GM18868 (cell line): ENCODE results near the gene AMOT.
"Not testable (repeated sequence)": the region's sequence is repeated elsewhere in the genome, so short reads cannot be mapped to it uniquely, and the experiment has no call there.

ENCODE experiments used
- ATAC-seq: cut with Tn5 transposase; IDR thresholded peaks from one replicate; pipeline ENCODE4 v1.9.1; 2021; ENCODE audit warnings: mild to moderate bottlenecking, moderate library complexity; ENCODE audit not compliant: unreplicated experiment

AMOT gene, protein sequence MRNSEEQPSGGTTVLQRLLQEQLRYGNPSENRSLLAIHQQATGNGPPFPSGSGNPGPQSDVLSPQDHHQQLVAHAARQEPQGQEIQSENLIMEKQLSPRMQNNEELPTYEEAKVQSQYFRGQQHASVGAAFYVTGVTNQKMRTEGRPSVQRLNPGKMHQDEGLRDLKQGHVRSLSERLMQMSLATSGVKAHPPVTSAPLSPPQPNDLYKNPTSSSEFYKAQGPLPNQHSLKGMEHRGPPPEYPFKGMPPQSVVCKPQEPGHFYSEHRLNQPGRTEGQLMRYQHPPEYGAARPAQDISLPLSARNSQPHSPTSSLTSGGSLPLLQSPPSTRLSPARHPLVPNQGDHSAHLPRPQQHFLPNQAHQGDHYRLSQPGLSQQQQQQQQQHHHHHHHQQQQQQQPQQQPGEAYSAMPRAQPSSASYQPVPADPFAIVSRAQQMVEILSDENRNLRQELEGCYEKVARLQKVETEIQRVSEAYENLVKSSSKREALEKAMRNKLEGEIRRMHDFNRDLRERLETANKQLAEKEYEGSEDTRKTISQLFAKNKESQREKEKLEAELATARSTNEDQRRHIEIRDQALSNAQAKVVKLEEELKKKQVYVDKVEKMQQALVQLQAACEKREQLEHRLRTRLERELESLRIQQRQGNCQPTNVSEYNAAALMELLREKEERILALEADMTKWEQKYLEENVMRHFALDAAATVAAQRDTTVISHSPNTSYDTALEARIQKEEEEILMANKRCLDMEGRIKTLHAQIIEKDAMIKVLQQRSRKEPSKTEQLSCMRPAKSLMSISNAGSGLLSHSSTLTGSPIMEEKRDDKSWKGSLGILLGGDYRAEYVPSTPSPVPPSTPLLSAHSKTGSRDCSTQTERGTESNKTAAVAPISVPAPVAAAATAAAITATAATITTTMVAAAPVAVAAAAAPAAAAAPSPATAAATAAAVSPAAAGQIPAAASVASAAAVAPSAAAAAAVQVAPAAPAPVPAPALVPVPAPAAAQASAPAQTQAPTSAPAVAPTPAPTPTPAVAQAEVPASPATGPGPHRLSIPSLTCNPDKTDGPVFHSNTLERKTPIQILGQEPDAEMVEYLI

DNA sequence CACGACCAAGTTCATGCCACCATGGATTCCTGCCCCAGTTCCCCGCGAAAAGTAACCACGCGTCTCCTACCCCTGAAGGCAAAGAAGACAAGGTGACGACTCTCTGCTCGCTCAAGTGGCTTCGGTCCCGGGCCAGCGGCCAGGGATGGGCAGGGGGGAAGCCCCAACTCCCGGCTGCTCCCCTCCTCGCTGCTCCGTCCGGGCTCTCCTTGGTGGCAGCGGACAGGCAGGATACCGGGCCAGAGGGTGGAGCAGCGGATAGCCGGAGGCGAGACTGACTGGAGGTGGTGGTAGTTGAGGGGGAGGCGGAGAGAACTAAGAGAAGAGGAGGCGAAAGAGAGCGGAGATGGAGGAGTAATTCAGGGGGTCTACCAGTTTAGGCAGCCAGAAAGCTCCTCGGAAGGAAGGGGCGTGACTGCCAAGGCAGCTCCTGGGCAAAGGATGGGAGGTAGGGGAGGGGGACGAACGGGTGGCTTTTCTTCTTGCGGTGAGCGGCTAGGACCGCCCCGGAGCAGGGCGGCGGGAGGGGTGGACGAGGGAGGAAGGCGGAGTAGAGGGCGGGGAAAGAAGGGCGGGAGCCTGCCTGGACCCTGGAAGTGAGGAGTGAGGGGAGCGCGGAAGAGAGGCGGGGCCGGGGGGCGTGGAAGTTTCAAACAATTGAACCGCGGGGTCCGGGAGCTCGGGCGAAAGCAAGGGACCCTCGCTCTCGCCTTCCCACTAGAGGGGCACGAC lies at the start of gene AMOT:
Gene AMOT (minus strand): TSS at position 450 of the 732 bp plus-strand sequence. CDS start 17,705 bp downstream, outside the sequence.
- ATAC-seq: peak; percentile 39

DNA sequence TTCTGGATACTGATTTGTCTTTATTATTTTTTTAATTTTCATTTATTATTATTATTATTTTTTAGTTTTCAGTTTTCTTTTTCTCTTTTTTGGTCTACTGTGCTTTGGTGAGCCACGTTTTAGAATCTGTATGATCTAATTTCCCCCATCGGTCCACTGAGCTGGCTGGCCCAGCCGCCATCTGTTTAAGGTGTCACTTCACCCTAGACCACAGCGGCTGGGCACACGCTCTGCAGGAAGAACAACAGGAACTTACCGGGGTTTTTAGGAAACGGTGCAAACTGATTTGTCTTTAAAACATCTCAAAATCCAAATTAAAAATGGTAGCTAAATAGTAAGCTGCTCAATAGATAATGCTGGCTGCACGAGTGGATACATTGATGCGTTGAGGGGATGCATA lies 48.8 kb upstream of the AMOT start:
- no peak for ATAC-seq

DNA sequence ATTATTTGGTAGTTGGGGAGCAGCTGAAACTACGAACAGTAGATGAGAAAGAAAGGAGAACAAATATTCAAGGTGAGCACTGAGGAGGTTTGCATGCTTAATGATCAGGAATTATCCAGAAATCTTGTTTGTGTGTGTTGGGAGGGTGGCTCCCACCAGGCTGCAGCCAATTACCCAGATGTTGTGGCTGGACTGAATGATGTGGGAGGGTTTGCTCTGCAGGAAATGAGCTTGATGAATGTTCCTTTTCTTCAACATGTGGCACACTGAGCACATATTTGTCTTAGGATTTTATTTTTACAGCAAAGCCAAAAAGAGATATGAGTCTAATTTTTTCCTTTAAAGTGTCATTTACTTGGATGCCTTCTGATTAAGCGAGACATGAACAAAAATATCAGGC lies 48.3 kb upstream of the AMOT start:
- ATAC-seq: no peak

DNA sequence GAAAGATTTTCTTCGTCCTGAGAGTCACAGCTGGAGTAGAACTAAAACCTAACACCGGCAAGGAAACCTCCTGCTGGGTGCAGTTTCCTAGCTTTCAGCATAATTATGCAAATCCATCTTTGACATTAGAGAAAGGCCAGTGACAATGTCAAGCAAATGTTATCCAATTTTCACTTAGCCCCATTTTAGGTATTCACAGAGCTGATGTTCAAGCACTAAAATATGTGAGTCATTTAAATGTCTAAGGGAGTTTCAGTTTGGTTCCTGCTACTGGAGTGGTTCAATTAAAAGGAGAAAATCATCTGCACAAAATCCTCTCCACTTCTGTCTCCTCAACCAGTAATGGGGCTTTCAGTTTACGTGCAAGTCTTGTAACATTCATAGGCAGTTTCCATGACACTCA lies 37.1 kb upstream of the AMOT start:
- ATAC-seq: no peak

DNA sequence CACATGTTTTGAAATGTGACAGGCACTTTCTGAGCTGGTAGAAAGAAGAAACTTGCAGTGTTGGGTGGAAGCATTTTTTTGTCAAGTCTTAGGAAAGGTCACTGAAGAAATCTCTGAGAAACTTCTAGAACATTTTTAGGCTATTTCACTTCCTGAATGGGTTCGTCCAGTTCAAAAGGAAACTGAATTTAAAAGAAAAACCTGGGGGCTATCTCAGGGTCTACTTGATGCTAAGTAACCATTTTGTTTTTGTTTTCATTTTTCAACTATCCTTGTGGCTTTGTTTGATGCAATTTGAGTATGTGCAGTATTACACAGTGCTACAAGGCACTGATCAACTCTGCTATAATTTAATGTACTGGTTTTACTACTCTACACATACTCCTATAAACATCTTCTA lies 34.0 kb upstream of the AMOT start:
- no peak for ATAC-seq

DNA sequence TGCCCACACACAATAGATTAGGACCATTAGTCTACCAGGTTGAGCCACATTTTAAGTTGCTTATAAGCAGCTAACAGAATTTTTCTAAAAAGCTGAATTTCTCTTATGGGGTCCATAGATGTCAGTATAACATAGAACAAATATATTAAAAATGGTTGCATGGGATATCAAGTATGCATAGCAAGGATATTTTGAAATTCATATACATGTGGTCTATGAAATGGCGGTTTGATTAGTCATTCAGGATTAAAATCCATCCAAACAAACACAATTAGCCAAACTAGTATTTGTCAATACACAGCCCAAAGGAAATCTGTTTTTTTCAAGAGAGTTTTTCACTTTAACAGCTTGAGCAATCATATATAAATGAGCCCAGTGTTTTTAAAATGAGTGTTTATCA lies 33.5 kb upstream of the AMOT start:
- ATAC-seq: no peak

DNA sequence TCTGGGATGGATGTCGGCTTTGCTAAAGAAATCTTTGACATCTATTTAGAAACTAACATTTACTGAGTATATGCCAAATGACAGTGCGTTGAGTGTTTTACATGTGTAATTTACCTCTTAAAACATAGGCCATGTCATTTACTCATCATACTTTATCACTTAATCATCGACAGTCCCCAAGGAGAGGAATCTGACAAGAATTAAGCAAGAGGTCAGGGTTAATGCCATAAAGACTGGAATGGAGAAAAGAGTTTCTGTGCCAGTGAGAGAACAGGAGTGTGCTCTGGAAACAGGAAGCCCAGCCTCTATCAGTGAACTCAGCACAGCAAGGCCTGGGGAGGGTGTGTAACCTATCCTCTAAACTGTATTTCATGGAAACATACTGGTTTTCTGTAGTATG lies 28.0 kb upstream of the AMOT start:
- no peak for ATAC-seq

DNA sequence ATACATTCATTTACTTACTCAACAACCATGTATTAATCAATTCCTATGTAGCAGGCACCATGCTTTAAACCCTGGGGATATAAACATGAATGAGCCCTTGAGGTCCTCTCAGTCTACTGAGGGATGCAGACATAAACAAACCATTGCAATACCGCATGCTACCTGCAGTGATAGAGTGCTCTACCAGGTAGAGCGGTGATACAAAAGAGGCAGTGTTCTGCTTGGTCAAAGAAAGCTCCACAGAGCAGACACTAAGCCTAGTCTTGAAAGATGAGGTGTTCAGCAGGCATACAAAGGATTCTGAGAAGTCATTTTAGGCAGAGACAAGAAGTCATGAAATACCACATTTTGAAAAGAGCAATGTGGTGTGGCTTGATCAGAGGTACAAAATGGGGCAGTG lies 26.9 kb upstream of the AMOT start:
- peak; percentile 74 for ATAC-seq

DNA sequence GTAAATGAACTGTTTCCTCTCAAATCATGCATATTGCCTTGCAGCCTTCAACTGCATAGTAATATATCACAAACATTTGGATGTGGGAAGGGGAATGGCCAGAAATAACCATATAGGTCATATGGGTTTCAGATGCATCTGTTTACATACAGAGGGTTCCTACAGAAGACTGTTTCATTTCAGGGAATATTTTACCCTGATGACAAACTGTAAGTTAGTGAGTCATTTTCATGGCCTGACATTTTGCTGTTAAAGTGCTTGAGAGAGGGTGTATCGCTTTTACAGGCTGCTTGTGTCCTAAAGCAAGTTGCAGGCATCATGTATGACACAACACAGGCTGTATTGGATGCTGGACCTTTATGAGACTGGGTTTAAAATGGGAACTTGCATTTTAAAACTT lies 25.5 kb upstream of the AMOT start:
- ATAC-seq: no peak

DNA sequence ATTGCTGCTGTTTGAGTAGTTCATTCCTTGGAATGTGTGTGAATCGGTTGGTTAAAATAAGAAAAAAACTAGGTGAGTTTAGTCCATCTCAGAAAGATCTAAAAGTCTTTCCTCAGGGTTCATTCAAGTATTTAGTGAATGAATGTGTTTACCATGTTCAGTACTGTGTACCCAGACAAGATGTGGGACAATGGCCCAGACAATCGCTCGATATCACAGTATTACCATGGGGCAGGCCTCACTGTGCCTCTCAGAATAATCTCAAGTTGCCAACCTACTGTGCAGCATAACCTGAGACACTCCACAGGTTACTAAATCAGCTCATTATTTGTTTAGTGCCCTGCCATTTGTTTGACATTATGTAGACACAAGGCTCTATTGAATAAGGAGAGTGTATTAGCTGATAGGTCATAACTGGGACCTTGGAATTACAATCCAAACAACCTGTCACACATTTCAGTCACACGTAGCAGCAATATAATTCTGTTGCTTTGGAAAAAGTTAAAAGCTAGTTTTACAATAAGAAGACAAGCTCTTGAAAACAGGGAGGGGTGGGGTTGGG lies 24.9 kb upstream of the AMOT start:
- ATAC-seq: no peak

DNA sequence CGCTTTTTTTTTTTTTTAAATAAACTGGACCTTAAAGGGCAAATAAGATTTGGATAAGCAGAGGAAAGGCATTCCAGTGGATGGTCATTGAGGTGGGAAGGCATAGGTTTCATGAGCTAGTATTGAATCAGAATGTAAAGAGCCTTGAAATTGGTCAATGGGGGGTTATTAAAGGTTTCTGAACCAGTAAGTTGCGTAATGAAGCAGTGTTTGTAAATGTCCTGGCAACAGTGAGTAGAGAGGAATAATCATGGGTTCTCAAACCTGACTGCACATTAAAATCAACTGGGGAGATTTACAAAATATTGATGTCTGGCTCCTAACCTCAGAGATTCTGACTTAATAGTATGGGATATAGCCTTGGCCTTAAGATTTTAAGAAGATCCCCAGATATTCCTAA lies 23.2 kb upstream of the AMOT start:
- ATAC-seq: no peak

DNA sequence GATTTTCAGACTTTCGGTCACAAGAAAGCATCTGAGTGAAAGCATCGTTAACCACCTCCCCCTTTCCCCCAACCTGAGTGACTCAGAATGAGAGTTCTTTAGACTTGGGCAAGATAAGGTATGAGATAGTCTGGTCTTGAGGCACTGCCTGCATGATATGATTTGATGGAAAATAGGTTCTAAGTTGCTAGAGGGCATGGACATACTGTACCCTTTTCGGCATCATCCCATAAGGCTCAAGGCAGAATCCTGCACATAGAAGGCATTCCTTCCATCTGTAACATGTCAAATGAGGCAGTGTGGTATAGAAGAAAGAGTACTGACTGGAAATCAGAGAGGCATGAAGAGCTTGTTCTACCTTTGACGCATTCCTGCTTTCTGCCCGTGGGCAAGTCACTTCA lies 16.8 kb upstream of the AMOT start:
- peak; percentile 100 for ATAC-seq

DNA sequence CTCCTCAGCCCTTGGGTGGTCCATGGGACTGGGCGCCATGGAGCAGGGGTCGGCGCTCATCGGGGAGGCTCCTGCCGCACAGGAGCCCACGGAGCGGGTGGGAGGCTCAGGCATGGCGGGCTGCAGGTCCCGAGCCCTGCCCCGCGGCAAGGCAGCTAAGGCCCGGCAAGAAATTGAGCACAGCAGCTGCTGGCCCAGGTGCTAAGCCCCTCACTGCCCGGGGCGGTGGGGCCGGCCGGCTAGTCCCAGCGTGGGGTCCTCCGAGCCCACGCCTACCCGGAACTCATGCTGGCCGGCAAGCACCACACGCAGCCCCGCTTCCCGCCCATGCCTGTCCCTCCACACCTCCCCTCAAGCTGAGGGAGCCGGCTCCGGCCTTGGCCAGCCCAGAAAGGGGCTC lies 14.3 kb upstream of the AMOT start:
- not testable (repeated sequence) for ATAC-seq

DNA sequence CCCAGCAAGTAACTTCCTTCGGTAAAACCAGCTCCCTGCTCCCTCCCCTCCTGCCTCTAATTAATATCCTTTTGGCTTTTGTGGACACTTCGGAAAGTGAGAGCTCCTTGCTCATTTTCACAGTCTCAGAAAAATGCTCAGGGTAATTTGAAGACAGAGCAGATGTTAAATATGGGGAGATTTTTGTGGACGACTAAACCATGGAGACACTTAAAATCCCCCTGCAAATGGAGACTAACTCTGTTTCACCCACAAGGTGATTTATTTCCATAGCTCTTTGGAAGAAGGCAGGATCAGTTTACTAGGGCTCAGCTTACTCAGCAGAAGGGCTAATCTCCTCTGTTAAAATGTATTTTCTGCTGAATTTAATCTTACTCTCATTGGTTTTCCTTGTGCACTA lies 12.2 kb upstream of the AMOT start:
- ATAC-seq: no peak

DNA sequence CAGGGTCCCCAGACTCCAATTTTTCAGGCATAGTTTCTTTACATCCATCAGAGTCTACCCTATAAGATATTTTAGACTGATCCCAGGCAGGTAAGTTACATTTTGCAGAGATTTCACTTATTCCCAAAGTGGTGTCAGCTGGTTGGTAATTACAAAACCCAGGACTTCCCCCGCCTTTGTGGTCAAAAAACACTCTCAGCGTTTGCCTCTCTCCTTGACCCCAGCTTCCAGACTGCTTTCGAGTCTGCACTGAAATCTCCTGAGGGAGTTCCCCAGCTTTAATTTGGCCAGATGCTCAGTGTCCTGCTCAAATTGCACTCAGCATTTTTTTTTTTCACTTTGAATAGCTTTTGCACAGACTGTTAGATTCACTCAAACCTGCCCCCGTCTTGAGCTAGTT lies 11.2 kb upstream of the AMOT start:
- peak; percentile 73 for ATAC-seq

DNA sequence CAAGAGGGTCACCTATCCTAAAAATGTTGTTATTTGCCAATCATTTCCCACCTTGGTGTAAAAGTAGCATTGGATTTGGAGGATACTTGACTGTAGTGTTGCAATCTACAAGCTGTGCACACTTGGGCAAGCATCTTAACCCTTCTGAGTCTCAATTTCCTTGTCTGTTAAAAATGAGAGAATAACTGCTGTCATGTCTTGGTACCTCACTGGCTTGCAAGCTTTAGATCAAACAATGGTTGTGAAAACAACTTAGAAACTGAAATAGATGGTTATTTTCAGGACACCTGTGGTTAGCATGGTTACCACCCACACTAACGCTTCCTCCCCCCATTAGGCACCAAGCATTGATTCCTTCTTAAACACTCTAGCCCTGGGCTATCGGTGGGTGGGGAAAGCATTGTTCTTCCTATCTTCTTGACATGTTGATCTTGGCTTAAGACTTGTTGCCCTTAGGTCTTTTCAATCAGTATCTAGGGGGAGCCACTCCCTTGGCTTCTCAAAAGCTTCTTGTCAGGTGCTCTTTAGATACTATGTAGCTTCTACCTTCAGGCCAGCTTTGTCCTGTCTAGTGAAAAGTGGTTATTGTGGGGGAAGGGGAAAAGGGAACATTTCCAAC lies 10.6 kb upstream of the AMOT start:
- ATAC-seq: peak; percentile 89

DNA sequence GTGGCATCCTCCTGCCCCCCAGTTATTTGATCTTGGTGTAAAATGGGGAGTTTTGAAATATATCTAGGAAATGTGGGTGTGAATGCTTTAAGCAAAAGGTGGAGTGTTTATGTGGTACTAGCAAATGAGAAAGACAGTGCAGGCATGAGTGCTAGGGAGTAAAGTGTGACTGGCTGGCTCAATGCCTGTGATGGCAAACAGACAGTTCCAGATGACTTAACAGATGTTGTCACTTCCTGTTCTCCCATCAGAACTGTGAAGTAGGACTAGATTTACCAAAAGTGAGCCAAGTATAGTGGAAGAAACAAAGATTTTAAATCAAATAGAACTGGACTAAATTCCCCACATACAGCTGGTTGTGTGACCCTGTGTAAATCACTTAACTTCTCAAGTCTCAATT lies 8.4 kb upstream of the AMOT start:
- no peak for ATAC-seq

DNA sequence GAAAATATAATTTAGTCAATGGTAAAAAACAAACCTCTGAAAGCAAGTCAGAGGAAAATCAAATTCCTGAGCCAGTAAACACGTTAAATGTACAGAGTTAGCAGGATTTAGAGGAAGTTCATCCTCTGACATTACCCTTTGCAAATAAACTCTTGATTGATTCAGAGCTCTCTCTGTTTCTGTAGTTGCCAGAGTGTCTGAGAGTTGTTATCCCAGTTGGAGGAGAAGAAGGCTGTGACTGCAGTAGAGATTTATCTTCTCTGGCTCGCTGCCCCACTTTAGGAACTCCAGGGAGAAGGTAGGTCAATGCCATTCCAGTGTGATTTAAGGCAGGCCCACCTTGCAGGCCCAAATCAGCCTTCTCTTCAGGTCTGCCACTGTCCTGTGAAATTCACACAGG lies 6.2 kb upstream of the AMOT start:
- no peak for ATAC-seq

DNA sequence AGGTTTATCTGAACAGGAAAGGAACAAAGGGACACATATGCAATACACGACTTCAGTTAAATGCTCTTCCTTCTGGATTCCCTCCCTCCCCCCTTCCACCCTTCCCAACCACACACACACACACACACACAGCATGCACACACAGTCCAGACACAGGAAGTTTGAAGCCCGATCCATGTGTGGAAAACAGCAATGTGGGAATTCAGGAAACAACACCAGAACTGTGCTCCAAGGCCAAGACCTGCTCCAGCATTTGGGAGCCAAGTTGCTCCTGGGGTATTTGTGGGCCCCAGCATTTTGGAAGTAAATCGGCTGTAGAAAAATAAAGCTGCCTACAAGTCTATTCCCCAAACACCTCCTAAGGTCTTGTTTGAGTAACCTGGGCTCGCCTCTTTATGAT lies 5.6 kb upstream of the AMOT start:
- ATAC-seq: no peak

DNA sequence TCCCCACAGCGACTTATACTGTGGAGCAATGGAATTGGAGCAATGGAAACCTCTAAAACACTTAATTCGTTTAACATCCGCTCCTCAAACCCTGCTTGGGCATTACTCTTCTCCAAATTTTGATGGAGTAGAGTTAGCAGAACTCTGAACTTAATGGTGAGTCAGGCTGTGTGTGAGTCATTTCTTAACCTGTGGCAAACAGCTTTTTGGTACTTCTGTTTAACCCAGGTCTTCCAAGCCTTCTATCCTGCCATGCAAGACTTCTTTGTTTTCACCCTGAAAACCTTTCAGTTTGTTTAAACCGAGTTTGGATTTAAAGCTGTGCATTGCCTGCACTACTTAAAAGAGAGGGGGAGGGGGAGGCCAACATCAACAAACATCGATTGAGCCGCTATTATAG lies 3.6 kb upstream of the AMOT start:
- peak; percentile 39 for ATAC-seq
